OCI-LY1 (cell line): ENCODE results near the gene RNF157.

Source experiments
- H2AFZ ChIP-seq: fragments of 200-600 bp; sonication (generic), shearing (Covaris generic); 2 replicates; pipeline ENCODE4 v1.6.0; 2014; ENCODE audit warnings: antibody characterized with exemption, mild to moderate bottlenecking, low read length
- H3F3A ChIP-seq: fragments of 200-600 bp; sonication (generic), shearing (Covaris generic); 2 replicates; pipeline ENCODE4 v1.6.0; 2014; ENCODE audit warnings: mild to moderate bottlenecking, antibody characterized with exemption, low read length, moderate library complexity; ENCODE audit not compliant: insufficient read depth
- H3K27ac ChIP-seq: fragments of 200-600 bp; sonication (generic); 2 replicates; pipeline ENCODE4 v1.5.1; 2014; ENCODE audit warnings: low read length, mixed run types, mild to moderate bottlenecking, low read depth; ENCODE audit not compliant: poor library complexity, severe bottlenecking
- H3K27me3 ChIP-seq: fragments of 200-600 bp; sonication (generic); 2 replicates; pipeline ENCODE4 v1.6.0; 2014; ENCODE audit warnings: antibody characterized with exemption, mild to moderate bottlenecking, low read length, moderate library complexity; ENCODE audit not compliant: insufficient read depth
- H3K36me3 ChIP-seq: fragments of 200-600 bp; sonication (generic); 2 replicates; pipeline ENCODE4 v1.6.1; 2014; ENCODE audit warnings: mild to moderate bottlenecking, antibody characterized with exemption, low read length, moderate library complexity, mixed read lengths; ENCODE audit not compliant: insufficient read depth
- H3K4me1 ChIP-seq: fragments of 200-600 bp; sonication (generic); 2 replicates; pipeline ENCODE4 v1.5.1; 2014; ENCODE audit warnings: mild to moderate bottlenecking, low read length, moderate library complexity; ENCODE audit not compliant: insufficient read depth, severe bottlenecking
- H3K4me2 ChIP-seq: fragments of 200-600 bp; sonication (generic), shearing (Covaris generic); 2 replicates; pipeline ENCODE4 v1.6.1; 2014; ENCODE audit warnings: low read length
- H3K4me3 ChIP-seq: fragments of 200-600 bp; sonication (generic); 2 replicates; pipeline ENCODE4 v1.5.1; 2014; ENCODE audit warnings: low read length, low read depth, mild to moderate bottlenecking, mixed read lengths; ENCODE audit not compliant: poor library complexity, severe bottlenecking
- H3K79me2 ChIP-seq: fragments of 200-600 bp; shearing (Covaris generic); 2 replicates; pipeline ENCODE4 v1.6.1; 2016; ENCODE audit warnings: mixed run types, low read length, mixed read lengths; ENCODE audit not compliant: insufficient read depth
- H3K9ac ChIP-seq: fragments of 200-600 bp; sonication (generic), shearing (Covaris generic); 2 replicates; pipeline ENCODE4 v1.6.1; 2014; ENCODE audit warnings: mild to moderate bottlenecking, low read length, mixed read lengths
- H3K9me2 ChIP-seq: fragments of 200-600 bp; sonication (generic), shearing (Covaris generic); 2 replicates; pipeline ENCODE4 v1.6.1; 2014; ENCODE audit warnings: low read depth, mild to moderate bottlenecking, low read length, mixed read lengths
- H3K9me3 ChIP-seq: fragments of 200-600 bp; shearing (Covaris generic); 2 replicates; pipeline ENCODE4 v1.6.1; 2014; ENCODE audit warnings: low read length, mixed read lengths
- H4K20me1 ChIP-seq: fragments of 200-600 bp; sonication (generic), shearing (Covaris generic); 2 replicates; pipeline ENCODE4 v1.6.0; 2016; ENCODE audit warnings: mild to moderate bottlenecking, low read length; ENCODE audit not compliant: insufficient read depth
- EZH2 ChIP-seq: fragments of 200-600 bp; sonication (generic), shearing (Covaris generic); IDR thresholded peaks from 2 replicates; pipeline ENCODE4 v1.8.0; 2017; ENCODE audit warnings: borderline replicate concordance, mixed run types, mild to moderate bottlenecking, antibody characterized with exemption, low read length, moderate library complexity, mixed read lengths
- TF ChIP-seq, protein P1 (sequence below): fragments of 200-600 bp; sonication (generic), shearing (Covaris generic); IDR thresholded peaks from 2 replicates; pipeline ENCODE4 v1.5.1; 2017; ENCODE audit warnings: mild to moderate bottlenecking, antibody characterized with exemption, low read length, moderate library complexity, mixed read lengths

RNF157 gene

DNA sequence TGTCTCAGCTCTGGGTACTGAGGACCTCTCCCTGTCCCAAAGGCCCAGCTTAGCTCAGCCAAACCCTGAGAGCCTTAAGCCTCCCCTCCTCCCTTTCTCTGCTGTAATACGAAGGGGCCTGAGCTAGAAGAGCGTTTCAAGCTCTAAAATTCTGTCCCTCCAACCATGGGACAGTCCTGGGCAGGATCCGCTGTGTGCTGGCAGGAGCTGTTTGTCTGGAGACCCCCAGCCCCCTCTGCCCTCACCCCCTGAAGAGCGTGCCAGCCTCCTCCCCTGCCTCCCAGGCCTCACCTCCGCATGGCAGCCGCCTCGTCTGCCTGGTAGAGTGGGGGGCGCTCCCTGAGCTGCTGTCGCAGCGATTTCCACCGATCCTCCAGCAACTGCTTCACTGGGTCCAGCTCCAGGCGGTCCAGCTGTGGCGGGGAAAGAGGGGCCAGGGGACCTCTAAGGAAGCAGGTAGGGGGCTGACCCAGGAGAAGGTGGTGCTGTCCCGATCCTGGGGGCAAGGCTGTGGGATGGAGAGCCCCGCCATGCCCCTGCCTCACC is 39.5 kb upstream of the RNF157 start:
- no peaks in the 10 kb centered on the region for H3F3A ChIP-seq
- H3K27me3 ChIP-seq = no peaks in the 10 kb centered on the region
- H3K4me2 ChIP-seq = no peak overlapping the region
- TF ChIP-seq EZH2 = no peak
- TF ChIP-seq, protein P1, sequence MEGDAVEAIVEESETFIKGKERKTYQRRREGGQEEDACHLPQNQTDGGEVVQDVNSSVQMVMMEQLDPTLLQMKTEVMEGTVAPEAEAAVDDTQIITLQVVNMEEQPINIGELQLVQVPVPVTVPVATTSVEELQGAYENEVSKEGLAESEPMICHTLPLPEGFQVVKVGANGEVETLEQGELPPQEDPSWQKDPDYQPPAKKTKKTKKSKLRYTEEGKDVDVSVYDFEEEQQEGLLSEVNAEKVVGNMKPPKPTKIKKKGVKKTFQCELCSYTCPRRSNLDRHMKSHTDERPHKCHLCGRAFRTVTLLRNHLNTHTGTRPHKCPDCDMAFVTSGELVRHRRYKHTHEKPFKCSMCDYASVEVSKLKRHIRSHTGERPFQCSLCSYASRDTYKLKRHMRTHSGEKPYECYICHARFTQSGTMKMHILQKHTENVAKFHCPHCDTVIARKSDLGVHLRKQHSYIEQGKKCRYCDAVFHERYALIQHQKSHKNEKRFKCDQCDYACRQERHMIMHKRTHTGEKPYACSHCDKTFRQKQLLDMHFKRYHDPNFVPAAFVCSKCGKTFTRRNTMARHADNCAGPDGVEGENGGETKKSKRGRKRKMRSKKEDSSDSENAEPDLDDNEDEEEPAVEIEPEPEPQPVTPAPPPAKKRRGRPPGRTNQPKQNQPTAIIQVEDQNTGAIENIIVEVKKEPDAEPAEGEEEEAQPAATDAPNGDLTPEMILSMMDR = 0 out of 2 replicates have a peak, but pooled peaks have one; percentile 14
- no peaks in the 10 kb centered on the region for H3K9me3 ChIP-seq
- no peaks in the 10 kb centered on the region for H3K9me2 ChIP-seq
- H3K36me3 ChIP-seq = no peaks in the 10 kb centered on the region
- no peak overlapping the region for H3K9ac ChIP-seq
- no peaks in the 10 kb centered on the region for H3K79me2 ChIP-seq
- no peaks in the 10 kb centered on the region for H4K20me1 ChIP-seq
- H3K4me3 ChIP-seq = no peak overlapping the region
- H2AFZ ChIP-seq = no peak overlapping the region
- H3K27ac ChIP-seq = no peak overlapping the region
- H3K4me1 ChIP-seq = no peaks in the 10 kb centered on the region

DNA sequence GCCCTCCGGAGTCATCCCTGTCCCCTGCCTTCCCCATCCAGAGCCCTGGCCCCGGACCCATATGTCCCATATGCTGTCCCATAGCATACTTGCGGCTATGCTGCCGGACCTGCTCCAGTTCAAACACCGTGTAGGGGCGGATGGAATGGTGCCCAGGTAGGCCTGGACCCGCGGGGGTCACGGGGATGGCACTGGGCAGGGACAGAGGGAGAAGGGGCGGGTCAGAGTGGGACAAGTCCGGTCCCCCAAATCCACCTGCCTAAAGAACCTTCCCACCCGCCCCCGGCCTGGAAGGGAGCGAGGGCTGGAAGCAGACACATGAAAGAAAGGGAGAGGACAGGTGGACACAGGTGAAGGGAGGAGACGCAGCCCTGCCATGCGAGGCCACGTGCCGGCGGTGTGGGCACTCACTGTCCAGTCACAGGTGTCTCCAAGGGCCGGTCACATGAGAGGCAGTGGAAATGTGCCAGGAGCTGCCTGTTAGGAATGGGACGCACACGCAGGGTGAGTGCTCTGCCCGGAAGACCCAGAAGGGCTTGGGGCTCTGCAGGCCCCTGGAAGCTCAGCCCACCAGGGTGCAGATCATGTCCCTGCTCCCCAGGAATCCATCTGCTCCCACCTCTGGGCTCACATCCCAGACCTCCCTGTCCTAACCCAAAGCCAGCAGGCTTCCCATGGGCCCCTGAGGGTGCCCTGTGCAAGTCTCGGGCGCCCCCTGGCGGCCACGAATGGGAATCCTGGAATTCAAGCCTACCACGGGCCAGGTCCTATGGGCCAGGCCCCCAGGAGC is 38.9 kb upstream of the RNF157 start:
- Histone ChIP-seq H3K36me3 (no peaks in the 10 kb centered on the region), H3K4me2 (no peak overlapping the region), H3K27ac (no peak overlapping the region), H3K27me3 (no peaks in the 10 kb centered on the region), H3K4me3 (no peak overlapping the region), H3F3A (no peaks in the 10 kb centered on the region), H3K9me3 (no peaks in the 10 kb centered on the region), H2AFZ (no peak overlapping the region), H3K9ac (no peak overlapping the region), H4K20me1 (no peaks in the 10 kb centered on the region), H3K4me1 (no peaks in the 10 kb centered on the region), H3K79me2 (no peaks in the 10 kb centered on the region), H3K9me2 (no peaks in the 10 kb centered on the region)
- TF ChIP-seq, protein P1 = peak; percentile 95
- no peak for TF ChIP-seq EZH2

DNA sequence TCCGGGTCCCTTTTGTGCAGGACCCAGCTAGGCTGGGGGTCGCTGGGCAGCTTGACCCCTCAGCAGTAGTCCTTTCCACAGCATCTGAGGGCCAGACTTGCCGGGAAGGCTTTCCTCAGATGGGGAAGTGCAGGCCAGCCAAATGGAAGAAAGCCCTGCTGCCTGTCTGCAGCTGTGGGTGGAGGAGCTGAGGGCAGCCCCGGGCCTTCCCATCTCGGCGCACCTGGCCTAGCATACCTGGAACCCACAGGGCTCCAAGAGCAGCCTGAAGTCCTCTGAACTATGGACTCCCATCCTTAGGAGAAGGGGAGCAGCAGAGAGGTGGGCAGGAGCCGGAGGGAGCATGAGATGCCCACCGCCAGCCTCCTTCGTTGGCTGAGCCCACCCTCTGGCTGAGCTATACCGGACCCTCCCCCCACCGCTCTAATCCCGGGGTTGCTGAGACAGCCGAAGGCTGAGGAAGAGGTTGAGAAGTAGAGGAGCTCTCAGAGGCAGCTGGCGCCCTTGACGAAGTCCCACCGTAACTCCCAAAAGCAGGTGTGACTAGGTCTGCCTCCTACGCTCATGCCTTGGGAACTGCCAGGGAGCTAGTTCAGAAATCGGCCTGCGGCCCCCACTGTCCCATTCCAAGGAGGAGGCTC is 38.1 kb upstream of the RNF157 start:
- no peaks in the 10 kb centered on the region for H4K20me1 ChIP-seq
- no peaks in the 10 kb centered on the region for H3K79me2 ChIP-seq
- no peaks in the 10 kb centered on the region for H3K36me3 ChIP-seq
- no peaks in the 10 kb centered on the region for H3K27me3 ChIP-seq
- no peak overlapping the region for H2AFZ ChIP-seq
- H3F3A ChIP-seq = no peaks in the 10 kb centered on the region
- no peak overlapping the region for H3K9ac ChIP-seq
- no peak overlapping the region for H3K27ac ChIP-seq
- no peaks in the 10 kb centered on the region for H3K9me3 ChIP-seq
- no peak overlapping the region for H3K4me2 ChIP-seq
- TF ChIP-seq, protein P1 = no peak
- no peak for TF ChIP-seq EZH2
- H3K9me2 ChIP-seq = no peaks in the 10 kb centered on the region
- no peak overlapping the region for H3K4me3 ChIP-seq
- no peaks in the 10 kb centered on the region for H3K4me1 ChIP-seq
